ENCODE measurements around the gene GPR35. TPM values are rescaled to one million over a fixed set of nuclear protein-coding genes. Genes with fewer than 3 reads are reported as not detected.

Gene GPR35
- total RNA-seq, 1 experiment from 2014 or later: 4.2 TPM

GRCh38 chr2:240644171-240644651 lies 18.9 kb downstream of the GPR35 start:
- DNase-seq (ENCODE audit: low read depth, low spot score) (no peak), ATAC-seq (no peak)
- no peaks in the 10 kb centered on the region for H3K4me1 ChIP-seq (ENCODE audit: control insufficient read depth in 1 of 2, insufficient read depth in 2 of 2, low read length in 2 of 2)
- no peaks in the 10 kb centered on the region for H4K20me1 ChIP-seq (ENCODE audit: insufficient read depth)
- no peaks in the 10 kb centered on the region for H3K79me2 ChIP-seq (ENCODE audit: insufficient read depth, low read length)
- no peak overlapping the region for H3K4me2 ChIP-seq (ENCODE audit: low read length)
- TF ChIP-seq FOSL1 (IDR thresholded peaks at IDR 0.05; ENCODE audit: low read depth) (no peak), REST (IDR thresholded peaks at IDR 0.05; ENCODE audit: low read depth) (no peak), ATF3 (IDR thresholded peaks at IDR 0.05) (no peak), SP1 (IDR thresholded peaks at IDR 0.05; ENCODE audit: low read depth) (no peak), POLR2AphosphoS5 (IDR thresholded peaks at IDR 0.05; ENCODE audit: low read depth, low read length) (no peak), POLR2A (IDR thresholded peaks at IDR 0.05; ENCODE audit: borderline replicate concordance, extremely low read depth, insufficient read depth, insufficient read length) (no peak), ELF1 (IDR thresholded peaks at IDR 0.05; ENCODE audit: borderline replicate concordance, low read depth) (no peak), EGR1 (IDR thresholded peaks at IDR 0.05; ENCODE audit: low read depth) (no peak), JUND (IDR thresholded peaks at IDR 0.05) (no peak), EZH2phosphoT487 (IDR thresholded peaks at IDR 0.05; ENCODE audit: borderline replicate concordance) (no peak), YY1 (IDR thresholded peaks at IDR 0.05; ENCODE audit: extremely low read depth, insufficient replicate concordance, low read depth, low read length) (no peak), SIN3A (IDR thresholded peaks at IDR 0.05; ENCODE audit: low read depth) (no peak), RAD21 (IDR thresholded peaks at IDR 0.05; ENCODE audit: low read depth) (no peak), ZBTB33 (IDR thresholded peaks at IDR 0.05; ENCODE audit: extremely low read depth, insufficient replicate concordance, low read length) (no peak), TCF7L2 (IDR thresholded peaks at IDR 0.05; ENCODE audit: borderline replicate concordance, extremely low read depth, insufficient read depth, insufficient read length) (no peak), MAX (IDR thresholded peaks at IDR 0.05) (no peak), ZNF274 (IDR thresholded peaks at IDR 0.05; ENCODE audit: low read depth, low read length) (no peak), ZFX (IDR thresholded peaks at IDR 0.05) (no peak)
- no TSS peak for BruUV-seq (replicated peaks)
- intact Hi-C loops (cut with micrococcal nuclease): no loop called here
- H3K27me3 ChIP-seq (ENCODE audit: insufficient read depth, low read length): 0 out of 2 replicates have a peak, but pooled peaks cover 4% of the 10 kb centered on the region
- H3K36me3 ChIP-seq (ENCODE audit: control insufficient read depth in 1 of 2, insufficient read depth in 2 of 2, low read length in 2 of 2): no peaks in the 10 kb centered on the region
- no peak overlapping the region for H2AFZ ChIP-seq (ENCODE audit: low read depth, low read length, poor library complexity, severe bottlenecking)
- H3K9me2 ChIP-seq (ENCODE audit: insufficient read depth): no peaks in the 10 kb centered on the region
- ChIA-PET POLR2A (no interaction called here), CTCF (no interaction called here), RAD21 (ENCODE audit: low non-redundant PET in 1 of 2, low total read pairs in 2 of 2, uncharacterized antibody in 2 of 2, unreplicated experiment in 2 of 2) (no interaction called here)
- H3K4me3 ChIP-seq (replicated peaks in 1 of 2; ENCODE audit: low read depth in 1 of 2, low read length in 2 of 2): no peak overlapping the region
- no peak overlapping the region for H3K9ac ChIP-seq (ENCODE audit: low read length)
- no peak overlapping the region for H3K27ac ChIP-seq (ENCODE audit: low read depth, low read length)
- no peaks in the 10 kb centered on the region for H3K9me3 ChIP-seq (ENCODE audit: control insufficient read depth in 1 of 2, insufficient read depth in 1 of 2, low read depth in 1 of 2, low read length in 2 of 2)

All from HCT116 (cell line).